Measurements from ENCODE around the gene CNGA3.

GRCh38 chr2:98315957-98316356, 30.3 kb upstream of the CNGA3 start:
- TF ChIP-seq EZH2 (IDR thresholded peaks at IDR 0.05; ENCODE audit: insufficient read depth, poor library complexity, severe bottlenecking) (no peak), EZH2phosphoT487 (IDR thresholded peaks at IDR 0.05; ENCODE audit: insufficient read depth, low read depth) (no peak)
